GM21737 (cell line): ENCODE measurements around the gene AIP.
"Not testable (repeated sequence)": the region's sequence is repeated elsewhere in the genome, so short reads cannot be mapped to it uniquely, and the experiment has no call there.

Experiments
- ATAC-seq: cut with Tn5 transposase; IDR thresholded peaks from one replicate; pipeline ENCODE4 v1.9.1; 2021; ENCODE audit warnings: mild to moderate bottlenecking, moderate library complexity; ENCODE audit not compliant: unreplicated experiment

The AIP gene

DNA sequence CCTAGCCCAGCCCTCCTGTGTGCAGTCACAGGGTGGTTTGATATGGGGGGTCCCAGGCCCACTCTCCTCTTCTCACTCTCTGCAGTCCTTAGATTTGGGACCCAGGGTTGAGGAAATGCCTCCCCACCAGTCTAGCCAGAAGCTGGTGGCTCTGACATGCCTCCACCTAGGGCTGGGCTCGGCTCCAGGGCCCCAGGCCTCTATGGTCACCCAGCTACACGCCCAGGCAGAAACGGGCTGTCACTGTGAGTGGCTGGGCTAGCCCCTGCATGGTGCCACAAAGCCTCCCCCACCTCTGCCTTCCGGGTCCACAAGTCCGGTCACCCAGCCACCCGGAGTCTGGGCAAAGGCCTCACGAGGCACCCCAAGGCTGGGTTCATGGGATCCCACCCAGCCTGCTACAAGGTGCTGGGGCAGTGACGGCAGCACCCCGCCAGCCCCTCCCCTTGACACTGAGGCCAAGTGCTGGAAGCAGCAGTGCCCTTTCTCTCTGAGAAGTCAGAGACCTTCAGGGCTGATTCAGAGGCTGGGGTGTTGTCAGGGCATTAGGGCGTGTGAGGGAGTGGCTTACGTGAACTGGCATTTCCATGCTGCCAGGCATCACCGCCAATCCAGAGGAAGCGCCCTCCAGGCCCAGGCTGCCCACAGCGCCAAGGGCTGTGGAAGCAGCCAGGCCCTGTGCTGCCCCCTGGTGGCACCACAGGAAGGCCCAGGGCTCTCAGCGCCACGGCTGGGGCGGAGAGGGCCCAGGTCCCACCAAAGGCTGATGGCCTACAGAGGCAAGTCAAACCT lies 23.0 kb downstream of the AIP start:
- peak; percentile 33 for ATAC-seq

DNA sequence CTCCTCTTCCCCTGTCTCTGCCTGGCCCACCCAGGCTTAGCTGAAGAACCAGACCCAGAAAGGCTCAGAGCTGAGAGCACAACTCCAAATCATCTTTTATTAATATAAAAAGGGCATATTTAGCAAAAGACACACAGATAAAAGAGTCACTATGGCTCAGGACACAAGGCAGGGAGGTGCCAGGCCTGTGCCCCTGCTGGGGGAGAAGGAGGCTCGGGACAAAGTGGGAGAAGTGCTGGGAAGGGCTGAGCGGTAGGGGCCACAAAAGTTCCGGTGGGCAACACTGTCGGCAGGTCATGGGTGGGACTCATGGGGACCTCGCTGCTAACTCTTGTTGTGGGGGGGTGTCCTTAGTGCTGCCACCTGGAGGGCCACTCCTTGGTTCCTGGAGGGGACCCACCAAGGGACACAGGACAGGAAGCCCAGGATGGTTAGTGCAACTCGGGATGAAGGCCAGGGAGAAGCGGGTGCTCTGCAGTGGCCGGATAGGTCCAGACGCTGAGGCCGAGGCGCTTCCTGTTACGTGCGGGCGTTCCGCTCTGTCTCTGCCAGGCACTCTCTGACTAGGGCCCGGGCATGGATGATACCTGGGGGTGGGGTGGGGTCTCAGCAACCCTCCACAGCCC lies 23.7 kb downstream of the AIP start:
- no peak for ATAC-seq

DNA sequence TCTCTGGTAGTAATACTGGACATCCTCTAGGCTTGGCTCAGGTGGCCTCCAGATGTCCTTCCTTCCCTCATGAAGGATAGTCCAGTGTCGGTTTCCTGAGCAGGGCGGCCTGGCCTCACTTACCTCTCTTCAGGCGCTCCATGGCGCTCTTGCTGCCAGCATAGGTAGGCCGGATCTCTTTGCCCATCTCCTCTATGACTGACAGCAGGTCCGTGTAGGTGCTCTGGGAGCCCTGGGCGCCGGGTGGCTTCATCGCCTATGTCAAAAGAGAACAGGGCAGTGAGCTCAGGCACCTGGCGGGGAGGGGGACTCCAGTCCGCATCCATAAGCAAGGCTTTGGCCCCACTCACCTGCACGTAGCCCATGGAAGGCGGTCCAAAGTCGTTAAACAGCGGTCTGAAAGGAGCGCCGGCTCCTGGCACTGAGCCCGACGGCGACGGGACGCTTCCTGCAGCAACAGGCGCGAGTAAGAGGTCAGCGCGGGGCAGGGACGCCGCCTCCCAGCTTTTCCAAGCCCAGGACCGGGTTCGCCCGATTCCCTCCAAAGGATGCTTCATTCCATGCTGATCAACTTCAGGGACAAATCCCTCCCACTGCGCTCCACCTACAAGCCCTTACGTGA lies 24.5 kb downstream of the AIP start:
- ATAC-seq, result no peak

DNA sequence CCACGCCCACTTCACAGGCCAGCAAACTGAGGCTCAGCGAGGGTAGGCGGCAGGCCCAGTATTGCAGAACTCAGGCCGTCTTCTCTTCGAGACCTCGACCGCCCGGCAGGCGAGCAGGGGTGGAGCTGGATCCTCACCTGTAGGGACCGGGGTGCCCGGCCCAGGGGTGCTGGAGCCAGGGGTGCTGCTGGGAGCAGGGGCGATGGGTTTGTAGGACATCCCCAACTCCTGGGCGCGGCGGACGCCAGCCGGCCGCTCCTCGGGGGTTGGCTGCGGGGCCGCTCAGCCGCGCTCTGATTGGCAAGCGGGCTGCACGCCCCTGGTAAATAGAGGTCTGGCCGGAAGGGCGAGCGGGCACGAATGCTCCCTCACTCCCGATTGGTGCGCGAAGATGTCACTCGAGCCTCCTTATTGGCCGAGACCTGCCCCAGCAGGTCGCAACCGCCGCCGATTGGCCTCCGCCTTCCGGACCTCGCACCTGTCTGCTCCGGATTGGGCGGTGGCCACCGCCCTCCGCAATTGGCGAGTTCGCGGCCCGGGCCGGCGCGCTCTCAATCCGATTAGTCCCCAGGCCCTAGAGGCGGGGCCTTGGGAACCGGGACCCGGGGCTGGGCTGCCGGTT lies 25.1 kb downstream of the AIP start, which contains the start of gene CDK2AP2:
Gene CDK2AP2, minus strand, starts transcription at position 299 of the 622 bp plus-strand sequence. Its CDS starts 80 bp downstream, at position 219.
- ATAC-seq, result peak; percentile 63

DNA sequence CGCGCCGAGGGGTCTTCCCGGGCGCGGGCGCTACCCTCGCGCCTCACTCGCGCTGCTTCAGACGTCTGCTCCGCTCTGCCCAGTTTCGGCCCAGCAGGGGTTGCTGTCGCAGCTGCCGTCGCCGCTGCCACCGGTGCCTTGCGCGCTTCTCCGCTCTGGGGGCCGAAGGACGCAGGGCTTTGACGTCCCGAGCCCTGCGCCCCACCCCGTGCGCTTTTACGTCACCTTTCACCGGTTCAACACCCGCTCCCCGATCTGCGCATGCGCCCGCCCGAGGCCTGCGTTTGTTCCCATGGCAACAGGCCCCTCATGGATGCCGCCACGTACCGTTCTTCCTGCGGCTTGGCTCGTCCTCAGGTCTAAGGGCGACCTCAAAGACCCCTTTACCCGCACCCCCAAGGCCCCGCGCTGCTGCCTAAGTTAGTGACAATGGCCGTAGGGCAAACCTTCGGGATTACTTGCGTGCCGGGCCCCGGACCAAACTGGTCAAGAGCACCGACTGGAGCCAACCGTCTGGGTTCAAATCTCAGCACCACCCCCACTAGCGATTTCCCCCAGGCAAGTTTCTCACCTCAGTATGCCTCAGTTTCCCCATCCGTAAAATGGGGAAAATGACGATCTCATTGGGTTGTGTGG lies 25.8 kb downstream of the AIP start:
- peak; percentile 35 for ATAC-seq

DNA sequence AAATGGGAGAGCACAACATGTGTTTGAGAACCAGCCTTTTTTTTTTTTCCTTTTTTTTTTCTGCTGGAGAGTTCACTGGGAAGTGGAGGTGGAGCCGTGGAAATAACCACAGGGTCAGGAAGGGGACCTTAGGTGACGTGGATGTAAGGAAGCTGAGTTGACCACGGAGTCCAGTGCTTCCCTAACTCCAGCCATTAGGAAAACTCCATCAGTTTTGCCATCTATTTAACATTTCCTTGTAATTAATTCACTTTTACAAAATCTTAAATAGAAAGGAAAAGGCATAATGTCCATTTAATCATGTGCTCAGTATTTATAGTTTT lies 27.2 kb downstream of the AIP start:
- no peak for ATAC-seq

DNA sequence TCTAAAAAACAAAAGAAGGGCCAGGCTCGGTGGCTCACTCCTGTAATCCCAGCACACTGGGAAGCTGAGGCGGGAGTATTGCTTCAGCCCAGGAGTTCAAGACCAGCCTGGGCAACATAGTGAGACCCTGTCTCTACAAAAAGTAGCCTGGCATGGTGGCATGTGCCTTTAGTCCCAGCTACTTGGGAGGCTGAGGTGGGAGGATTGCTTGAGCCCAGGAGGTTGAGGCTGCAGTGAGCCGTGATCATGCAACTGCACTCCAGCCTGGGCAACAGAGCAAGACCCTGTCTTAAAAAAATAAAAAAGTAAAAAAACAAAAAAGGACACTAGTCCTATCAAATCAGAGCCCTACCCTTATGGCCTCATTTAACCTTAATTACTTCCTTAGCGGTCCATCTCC lies 28.7 kb downstream of the AIP start:
- ATAC-seq, result not testable (repeated sequence)

DNA sequence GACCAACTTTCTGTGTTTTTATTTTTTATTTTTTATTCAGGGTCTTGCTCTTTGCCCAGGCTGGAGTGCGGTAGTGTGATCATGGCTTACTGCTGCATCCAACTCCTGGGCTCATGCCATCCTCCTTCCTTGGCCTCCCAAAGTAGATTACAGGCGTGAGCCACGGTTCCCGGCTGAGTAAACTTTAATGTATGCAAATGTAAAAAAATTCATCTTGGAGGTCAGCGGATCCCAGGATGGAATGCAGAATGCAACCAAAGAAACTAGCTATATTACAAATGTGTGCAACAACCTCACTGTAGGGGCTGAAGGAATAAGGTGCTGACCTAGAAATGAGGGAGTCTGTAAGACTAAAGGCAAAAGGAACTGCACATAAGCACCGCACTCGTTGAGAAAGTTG lies 31.3 kb downstream of the AIP start:
- ATAC-seq, result no peak

DNA sequence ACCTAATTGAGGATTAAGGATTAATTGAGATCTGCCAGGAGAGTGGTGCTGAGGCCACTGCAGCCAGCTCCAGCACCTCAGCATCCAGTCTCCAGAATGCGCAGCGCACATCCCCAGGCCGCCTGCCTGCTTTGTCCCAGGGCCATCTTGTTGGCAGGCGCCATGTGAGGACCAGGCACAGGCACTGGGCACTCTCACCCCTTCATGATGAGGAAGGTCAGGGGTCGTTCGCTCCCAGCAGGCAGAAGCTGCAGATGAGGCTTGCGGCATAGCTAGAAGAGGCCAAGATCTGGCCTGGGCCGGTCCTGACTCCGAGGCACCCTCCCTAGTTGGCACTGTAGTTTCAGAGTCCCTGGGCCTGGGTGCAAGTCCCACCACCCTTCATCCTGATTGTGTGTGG lies 34.0 kb downstream of the AIP start:
- no peak for ATAC-seq

DNA sequence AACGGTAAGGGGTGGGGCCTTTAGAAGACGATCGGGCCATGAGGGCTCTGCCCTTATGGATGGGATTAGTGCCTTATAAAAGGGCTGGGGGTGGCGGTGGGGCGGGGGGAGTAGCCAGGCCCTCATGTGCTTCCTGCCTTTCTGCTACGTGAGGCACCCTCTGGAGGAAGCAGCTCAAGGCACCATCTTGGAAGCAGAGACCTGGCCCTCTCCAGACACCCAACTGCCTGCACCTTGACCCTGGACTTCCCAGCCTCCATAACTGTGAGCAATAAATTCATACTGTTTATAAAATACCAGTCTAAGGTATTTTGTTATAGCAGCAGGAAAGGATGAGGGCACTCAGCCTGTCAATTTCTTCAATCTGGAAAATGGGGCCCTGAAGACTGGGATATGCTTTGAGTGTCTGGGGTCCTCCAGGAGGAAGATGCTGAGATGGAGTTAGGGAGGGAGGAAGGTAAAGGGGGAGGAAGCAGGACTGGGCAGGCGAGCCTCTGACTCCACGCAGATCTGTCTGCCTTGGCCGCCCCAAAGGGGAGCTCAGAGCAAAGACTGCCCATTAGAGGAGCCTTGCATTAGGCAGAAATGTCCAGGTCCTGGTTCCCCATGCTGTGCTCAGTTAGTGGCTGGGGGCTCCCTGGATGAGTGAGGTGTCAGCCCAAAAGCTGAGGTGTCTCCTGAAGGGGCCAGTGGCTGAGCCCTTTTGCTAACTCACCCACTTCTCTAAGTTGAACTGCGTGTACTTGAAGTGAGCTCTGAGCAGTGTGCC lies 35.1 kb downstream of the AIP start:
- ATAC-seq, result no peak

DNA sequence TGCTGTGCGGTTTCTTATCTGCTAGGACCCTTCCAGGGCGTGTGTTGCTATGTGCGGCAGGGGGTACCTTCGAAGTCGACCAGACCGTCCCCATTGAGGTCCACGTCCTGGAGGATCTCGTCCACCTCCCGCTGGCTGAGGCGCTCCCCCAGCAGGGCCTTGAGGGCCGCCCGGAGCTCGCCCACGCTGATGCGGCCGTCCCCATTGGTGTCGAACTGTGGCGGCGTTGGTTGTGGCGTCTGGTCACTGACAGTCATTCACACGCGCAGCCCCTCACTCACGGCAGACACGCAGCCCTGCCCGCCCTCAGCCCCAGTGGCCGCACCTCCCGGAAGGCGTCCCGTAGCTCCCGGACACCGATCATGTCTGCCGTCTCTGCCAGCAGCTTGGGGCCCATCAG lies 36.9 kb downstream of the AIP start:
- no peak for ATAC-seq

DNA sequence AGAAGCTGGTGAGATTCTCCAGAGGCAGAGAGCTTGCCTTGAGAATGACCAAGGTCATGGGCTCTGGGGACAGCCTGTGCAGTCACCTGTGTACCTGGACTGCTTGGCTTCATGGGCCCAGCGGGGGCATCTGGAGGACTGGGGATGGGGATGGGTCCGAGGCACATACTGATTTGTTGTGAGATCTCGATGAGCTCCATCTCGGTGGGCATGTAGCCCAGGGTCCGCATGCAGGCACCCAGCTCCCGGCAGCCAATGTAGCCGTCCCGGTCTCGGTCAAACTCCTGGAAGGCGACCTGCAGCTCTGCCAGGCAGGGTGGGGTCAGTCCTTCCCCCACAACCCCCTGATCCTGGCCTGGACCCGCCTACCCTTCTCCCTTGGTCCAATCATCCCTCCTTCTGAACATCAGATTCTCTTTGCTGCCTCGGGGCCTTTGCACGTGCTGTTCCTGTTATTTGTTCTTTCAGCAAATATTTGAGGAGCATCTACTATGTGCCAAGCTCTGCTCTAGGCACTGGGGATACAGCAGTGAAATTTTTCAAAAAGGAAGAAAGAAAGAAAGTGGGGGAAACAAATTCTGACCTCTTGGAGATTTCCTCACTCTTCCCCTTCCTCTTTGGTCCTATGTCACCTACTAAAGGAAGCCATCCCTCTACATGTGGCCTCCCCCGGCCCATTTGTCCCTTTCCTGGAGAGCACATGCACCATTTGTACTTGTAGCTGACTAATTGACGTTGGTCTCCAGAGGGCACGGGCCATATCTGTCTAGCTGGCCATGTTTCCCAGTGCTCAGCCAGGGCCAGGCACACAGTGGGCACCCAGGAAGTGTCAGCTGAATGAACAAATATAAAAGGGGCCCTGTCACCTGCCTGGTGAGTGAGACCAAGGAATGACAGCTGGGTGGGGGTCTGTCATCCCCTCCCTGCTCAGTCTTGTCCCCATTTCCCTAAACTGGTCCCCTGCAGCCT lies 38.3 kb downstream of the AIP start:
- ATAC-seq, result no peak

DNA sequence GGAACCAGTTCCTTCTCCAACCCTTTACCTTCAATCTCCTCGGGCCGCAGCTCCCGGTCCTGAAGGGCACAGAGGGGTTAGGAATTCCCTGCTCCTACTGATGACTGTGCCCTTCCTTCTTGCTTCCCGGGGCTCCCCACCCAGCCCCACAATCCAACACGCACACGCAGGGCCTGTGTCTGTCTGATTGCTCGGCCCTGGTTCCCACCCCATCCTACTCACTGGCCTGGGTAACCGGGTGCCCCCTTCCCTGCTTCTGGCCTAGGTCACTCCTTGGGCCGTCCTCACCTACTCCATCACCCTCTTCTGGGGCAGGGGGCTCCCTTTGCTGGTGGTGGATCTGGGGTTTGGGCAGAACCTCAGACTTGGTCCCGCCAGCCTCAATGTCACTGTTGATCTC lies 39.1 kb downstream of the AIP start:
- no peak for ATAC-seq

DNA sequence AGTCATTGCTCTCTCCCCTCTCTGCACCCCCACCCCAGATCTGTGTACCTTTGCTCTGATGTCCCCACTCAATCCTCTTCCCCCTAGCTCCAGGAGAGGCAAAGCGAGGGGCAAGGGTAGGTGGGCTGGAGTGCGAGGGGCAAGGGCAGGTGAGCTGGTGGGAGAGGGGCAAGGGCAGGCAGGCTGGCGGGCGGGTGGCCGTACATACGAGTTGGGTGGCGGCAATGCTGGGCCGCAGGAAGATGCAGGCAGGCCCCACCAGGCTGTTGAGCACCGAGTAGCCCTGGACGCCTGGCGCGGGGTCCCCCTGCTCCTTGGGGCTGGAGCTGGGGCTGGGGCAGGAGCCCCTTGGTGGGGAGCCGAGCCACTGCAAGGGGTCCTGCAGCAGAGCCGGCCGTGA lies 39.5 kb downstream of the AIP start:
- ATAC-seq, result no peak

DNA sequence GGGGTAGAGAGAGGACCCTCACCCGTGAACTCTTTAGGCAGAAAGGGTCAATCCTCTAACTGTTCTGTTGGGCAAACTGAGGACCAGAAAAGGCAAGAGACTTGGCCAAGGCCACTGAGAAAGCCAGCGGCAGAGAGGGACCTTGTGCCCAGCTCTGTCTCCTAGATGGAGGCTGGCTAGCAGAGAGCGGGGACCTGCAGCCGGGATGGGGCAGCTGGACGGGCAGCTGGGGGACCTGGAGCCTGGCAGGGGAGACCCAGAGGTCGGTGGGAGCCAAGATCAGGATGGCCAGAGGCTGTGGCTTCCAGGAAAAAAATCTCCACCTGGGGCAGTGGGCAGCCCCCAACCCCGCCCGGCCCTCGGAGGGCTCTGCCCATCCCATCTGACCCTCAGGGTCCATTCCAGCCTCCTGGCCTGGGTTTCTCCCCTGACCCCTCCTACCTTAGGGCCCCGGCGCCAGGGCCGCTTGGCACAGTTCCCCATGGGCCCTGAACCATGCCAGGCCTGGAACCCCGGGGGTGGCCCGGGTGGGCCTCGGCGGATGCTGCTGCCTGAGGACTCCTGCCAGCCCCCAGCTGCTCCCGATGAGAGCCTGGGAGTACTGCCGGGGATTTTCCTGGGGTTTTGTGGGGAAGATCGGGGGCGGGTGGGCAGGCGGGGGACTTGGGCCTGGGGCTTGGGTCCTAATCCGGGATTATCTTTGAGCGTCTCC lies 40.2 kb downstream of the AIP start, which contains the start of gene CABP2:
Gene CABP2, minus strand, starts transcription at position 603 of the 712 bp plus-strand sequence. Its CDS starts 120 bp downstream, at position 483.
- no peak for ATAC-seq

DNA sequence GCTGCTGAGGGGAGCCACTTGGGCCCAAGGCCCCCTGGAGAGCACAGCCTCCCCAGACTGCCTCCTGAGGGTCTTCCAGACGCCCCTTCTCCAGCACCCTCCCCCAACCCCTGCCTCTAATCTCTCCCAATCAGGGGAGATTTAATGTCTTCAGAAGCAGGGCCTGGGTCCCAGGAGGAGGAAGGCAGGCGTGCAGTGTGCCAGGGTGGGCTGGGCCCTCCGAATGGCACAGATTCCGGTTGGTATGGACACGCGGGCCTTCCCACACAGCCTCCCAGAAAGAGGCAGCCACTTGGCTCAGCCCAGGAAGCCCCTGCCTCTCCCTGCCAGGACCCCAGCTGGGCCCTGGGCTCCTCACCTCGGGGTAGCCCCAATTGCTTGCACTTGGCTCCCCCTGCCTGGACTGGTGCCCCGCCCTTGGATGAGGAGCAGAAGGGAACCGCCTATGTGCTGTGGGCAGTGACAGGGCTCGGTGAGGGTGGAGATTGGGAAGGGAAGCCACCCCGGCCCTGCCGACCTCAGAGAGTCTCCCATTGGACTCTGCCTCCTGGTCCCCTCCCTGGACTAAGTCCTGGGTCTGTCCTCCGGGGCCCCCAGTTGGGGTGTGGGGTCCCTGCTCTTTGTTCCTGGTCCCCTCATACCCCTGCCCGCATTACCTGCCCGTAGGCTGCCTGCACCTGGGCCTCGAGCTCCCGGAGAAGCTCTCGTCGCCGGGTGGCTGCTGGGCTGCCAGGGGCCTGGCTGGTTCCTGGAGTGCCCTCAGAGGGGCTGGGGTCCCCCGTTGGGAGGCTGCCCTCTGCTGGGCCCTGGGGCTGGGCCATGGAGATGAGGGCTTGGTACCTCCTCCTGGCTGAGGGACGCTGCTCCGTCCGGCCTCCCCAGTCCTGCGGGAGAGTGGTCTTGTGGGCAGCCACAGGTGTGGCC lies 41.0 kb downstream of the AIP start:
- no peak for ATAC-seq

DNA sequence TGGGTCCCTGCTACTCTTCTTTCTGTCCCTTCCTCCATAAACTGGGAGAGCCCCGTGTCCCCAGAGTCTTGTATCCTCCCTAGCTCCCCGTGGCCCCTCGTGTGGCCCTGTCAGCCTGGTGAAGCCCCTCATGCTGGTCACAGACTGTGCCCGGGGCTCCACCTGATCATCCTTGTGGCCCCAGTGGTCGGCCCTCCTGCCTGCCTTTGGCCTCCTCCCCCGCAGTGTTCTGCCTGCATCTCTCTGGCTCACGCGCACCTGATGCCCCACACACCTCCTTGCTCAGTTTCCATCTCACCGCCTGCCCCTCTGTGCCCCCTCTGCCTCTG lies 41.6 kb downstream of the AIP start:
- ATAC-seq, result no peak
